ENCODE data around the gene ACSF3.

- TF ChIP-seq POLR2AphosphoS5 (IDR thresholded peaks at IDR 0.05; ENCODE audit: borderline replicate concordance, low read depth, low read length), result no peak
- TF ChIP-seq EZH2 (IDR thresholded peaks at IDR 0.05), result no peak
- no peak for TF ChIP-seq FOXP2 (optimal IDR thresholded peaks at IDR 0.05; ENCODE audit: control extremely low read depth, extremely low read length, insufficient read depth)
These were observed 43.4 kb upstream of the ACSF3 start for GRCh38 chr16:89050119-89050867.

All from SK-N-MC (cell line).